Breast epithelium (tissue), 3 donors: ENCODE results near the gene KMO.

Experiments
- POLR2A ChIP-seq: fragments of 450-650 bp; IDR thresholded peaks from one replicate; pipeline ENCODE4 v1.6.1; 2016; ENCODE audit warnings: antibody characterized with exemption, mild to moderate bottlenecking, moderate library complexity
- POLR2AphosphoS5 ChIP-seq, 3 donors: sonication (generic); formaldehyde crosslinking; IDR thresholded peaks; one replicate each; pipeline ENCODE4 v1.6.1; 2017; ENCODE audit warnings: antibody characterized with exemption in 3 of 3

DNA sequence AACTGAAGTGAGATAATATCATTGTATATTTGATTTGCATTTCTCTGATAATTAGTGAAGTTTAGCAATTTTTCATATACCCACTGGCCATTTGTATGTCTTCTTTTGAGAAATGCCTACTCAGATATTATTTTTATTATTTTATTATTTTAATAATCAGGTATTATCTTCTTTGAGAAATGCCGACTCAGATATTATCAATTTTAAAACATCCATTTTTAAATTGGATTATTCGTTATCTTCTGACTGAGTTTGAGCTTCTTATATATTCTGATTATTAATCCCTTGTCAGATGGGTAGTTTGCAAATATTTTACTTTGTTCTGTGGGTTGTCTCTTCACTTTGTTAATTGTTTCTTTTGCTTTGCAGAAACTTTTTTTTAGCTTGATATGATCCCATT is 37.7 kb downstream of the KMO start:
- no peak for TF ChIP-seq POLR2A
- TF ChIP-seq POLR2AphosphoS5 (IDR thresholded peaks at IDR 0.05), result no peak
